Gastroesophageal sphincter (tissue), 4 donors: ENCODE data around the gene EPHA6. TPM values are rescaled to one million over a fixed set of nuclear protein-coding genes. Genes with fewer than 3 reads are reported as not detected.

Source experiments
- ATAC-seq: fragments of 150-250 bp; one replicate; pipeline ENCODE4 v1.9.1; 2016; ENCODE audit warnings: mild to moderate bottlenecking, moderate library complexity
- H3K27ac ChIP-seq, 4 donors: fragments of 200-600 bp; sonication (generic) in 3 of 4; 1 replicate in 3 of 4; 2 replicates in 1 of 4; pipeline ENCODE4 v1.5.1; 2016 to 2019
- H3K27me3 ChIP-seq: fragments of 200-600 bp; sonication (generic); one replicate; pipeline ENCODE4 v1.5.1; 2019
- H3K36me3 ChIP-seq, 2 donors: fragments of 200-600 bp; sonication (generic); one replicate each; pipeline ENCODE4 v1.5.1; 2019; ENCODE audit warnings: control low read depth in 1 of 2
- H3K4me1 ChIP-seq, 3 donors: fragments of 200-600 bp; sonication (generic); 1 replicate in 2 of 3; 2 replicates in 1 of 3; pipeline ENCODE4 v1.5.1; 2016 to 2019; ENCODE audit warnings: control low read depth in 2 of 3
- H3K4me3 ChIP-seq, 2 donors: fragments of 200-600 bp; sonication (generic); one replicate each; pipeline ENCODE4 v1.5.1; 2019; ENCODE audit warnings: mild to moderate bottlenecking in 1 of 2, moderate library complexity in 1 of 2
- H3K9me3 ChIP-seq, 3 donors: fragments of 200-600 bp; sonication (generic); one replicate each; pipeline ENCODE4 v1.5.1; 2017 to 2019; ENCODE audit warnings: control low read depth in 2 of 3
- EP300 ChIP-seq: sonication (generic); formaldehyde crosslinking; IDR thresholded peaks from one replicate; pipeline ENCODE4 v1.6.1; 2017; ENCODE audit warnings: antibody characterized with exemption, mild to moderate bottlenecking
- POLR2A ChIP-seq, 2 donors: fragments of 450-650 bp; IDR thresholded peaks; one replicate each; pipeline ENCODE4 v1.6.1; 2017; ENCODE audit warnings: antibody characterized with exemption in 2 of 2, mild to moderate bottlenecking in 2 of 2, moderate library complexity in 1 of 2
- POLR2AphosphoS5 ChIP-seq: sonication (generic); formaldehyde crosslinking; IDR thresholded peaks from one replicate; pipeline ENCODE4 v1.6.1; 2017; ENCODE audit warnings: antibody characterized with exemption
- WGBS, 2 donors: methylation state at CpG; one replicate each; pipeline ENCODE4 v1.1.5; 2018; ENCODE audit warnings: low coverage in 1 of 2; 5-methylcytosine and 5-hydroxymethylcytosine counted together
- total RNA-seq, 4 donors: library from RNA; depleted of rRNA; stranded (reverse); fragments of >200 nt; gene quantifications; one replicate each; pipeline ENCODE4 v1.1.0, GENCODE V29; 2016
- TF ChIP-seq, protein P1 (sequence below), 4 experiments: fragments of 200-600 bp in 2 of 4; fragments of 450-650 bp in 2 of 4; sonication (generic) in 1 of 4; IDR thresholded peaks; one replicate each; pipeline ENCODE4 v1.5.1; 2017 to 2019; ENCODE audit warnings: antibody characterized with exemption in 4 of 4, mild to moderate bottlenecking in 2 of 4, moderate library complexity in 2 of 4

The EPHA6 gene
- total RNA-seq, 4 donors from 2014 or later, result 1.6 to 4.2 (median 2.9) TPM

DNA sequence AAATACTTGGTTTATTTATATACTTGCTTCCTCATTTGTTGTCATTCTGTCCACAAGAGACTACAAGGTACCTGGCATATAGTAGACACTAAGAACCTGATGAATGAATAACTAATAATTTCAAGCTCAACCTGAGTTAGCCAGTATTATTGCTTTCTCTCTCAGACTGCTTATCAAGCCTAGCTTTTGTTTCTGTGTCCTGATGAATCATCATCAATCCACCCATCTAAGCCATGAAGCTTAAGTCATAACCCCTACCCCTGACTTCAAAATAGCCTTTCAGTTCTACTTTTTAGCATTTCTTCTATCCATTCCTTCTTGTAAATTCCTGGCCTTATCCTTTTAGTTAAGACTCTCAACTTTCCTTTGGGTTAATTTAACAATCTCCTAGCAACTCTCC lies 420.8 kb downstream of the EPHA6 start:
- H3K36me3 ChIP-seq, result no peaks in the 10 kb centered on the region
- peaks cover 0 to 13% (median 4%) of the 10 kb centered on the region in 3 donors for H3K4me1 ChIP-seq
- H3K4me3 ChIP-seq, result no peak overlapping the region
- no peak for ATAC-seq
- H3K27ac ChIP-seq, result no peak overlapping the region
- TF ChIP-seq POLR2AphosphoS5, result no peak
- TF ChIP-seq POLR2A (IDR thresholded peaks at IDR 0.05), result no peak
- TF ChIP-seq, protein P1, sequence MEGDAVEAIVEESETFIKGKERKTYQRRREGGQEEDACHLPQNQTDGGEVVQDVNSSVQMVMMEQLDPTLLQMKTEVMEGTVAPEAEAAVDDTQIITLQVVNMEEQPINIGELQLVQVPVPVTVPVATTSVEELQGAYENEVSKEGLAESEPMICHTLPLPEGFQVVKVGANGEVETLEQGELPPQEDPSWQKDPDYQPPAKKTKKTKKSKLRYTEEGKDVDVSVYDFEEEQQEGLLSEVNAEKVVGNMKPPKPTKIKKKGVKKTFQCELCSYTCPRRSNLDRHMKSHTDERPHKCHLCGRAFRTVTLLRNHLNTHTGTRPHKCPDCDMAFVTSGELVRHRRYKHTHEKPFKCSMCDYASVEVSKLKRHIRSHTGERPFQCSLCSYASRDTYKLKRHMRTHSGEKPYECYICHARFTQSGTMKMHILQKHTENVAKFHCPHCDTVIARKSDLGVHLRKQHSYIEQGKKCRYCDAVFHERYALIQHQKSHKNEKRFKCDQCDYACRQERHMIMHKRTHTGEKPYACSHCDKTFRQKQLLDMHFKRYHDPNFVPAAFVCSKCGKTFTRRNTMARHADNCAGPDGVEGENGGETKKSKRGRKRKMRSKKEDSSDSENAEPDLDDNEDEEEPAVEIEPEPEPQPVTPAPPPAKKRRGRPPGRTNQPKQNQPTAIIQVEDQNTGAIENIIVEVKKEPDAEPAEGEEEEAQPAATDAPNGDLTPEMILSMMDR (IDR thresholded peaks at IDR 0.05), result no peak
- no peak for TF ChIP-seq EP300
- H3K9me3 ChIP-seq, result no peaks in the 10 kb centered on the region
- H3K27me3 ChIP-seq, result no peaks in the 10 kb centered on the region

DNA sequence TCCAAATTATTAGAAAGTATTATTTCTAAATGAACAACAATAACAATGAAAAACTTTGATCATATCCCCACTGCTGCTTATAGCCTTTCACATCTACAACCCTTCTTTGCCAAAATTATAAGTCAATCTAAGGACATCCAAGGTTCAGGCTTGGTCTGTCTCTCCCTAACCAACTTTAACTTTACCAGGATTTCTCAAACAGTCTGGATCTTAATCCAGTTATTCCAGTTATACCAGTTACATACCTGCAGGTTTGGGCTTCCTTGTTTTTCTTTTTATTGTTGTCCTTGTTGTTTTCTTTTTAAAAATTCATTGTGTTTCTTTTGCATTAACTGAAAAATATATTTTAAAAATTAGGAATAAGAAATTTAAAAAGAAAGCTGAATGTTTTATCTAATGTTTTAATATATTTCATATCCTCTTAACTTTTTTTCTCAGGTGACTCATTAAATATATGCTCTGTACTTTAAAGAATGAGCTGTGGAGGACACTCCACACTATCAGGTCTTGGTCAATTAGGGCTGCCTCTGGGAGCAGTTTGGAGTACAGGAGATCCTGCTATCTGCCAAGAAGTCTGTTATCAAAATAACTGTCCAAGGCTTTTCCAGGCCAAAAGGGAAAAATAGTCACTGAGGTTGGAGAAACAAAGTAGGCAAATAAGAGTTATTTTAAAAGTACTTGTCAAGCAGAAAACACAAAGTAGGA lies 421.4 kb downstream of the EPHA6 start:
- Histone ChIP-seq H3K36me3 (no peaks in the 10 kb centered on the region), H3K27me3 (no peaks in the 10 kb centered on the region), H3K4me1 (peaks cover 0 to 13% (median 4%) of the 10 kb centered on the region in 3 donors), H3K27ac (no peak overlapping the region), H3K9me3 (no peaks in the 10 kb centered on the region), H3K4me3 (no peak overlapping the region)
- no peak for ATAC-seq
- TF ChIP-seq POLR2A (IDR thresholded peaks at IDR 0.05), result no peak
- TF ChIP-seq EP300, result no peak
- TF ChIP-seq POLR2AphosphoS5, result no peak
- TF ChIP-seq, protein P1 (IDR thresholded peaks at IDR 0.05), result no peak

DNA sequence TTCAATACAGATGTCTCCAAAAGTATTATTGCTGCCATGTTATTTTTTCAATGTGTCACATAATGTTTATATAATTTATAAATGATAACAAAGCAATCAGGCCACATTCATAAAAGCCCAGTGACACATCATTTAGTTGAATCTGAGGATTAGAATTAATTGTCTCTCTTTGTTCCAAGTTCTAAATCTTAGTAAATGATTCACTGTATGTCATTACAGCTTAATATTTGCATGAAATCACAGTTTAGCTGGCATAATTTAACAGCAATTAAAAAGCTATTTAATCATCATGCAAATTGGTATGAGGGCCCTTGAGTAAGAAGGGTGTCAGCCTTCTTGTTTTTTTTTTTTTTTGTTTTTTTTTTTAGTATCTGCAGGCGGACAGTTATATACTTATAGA lies 427.0 kb downstream of the EPHA6 start:
- TF ChIP-seq EP300 (no peak), POLR2A (IDR thresholded peaks at IDR 0.05) (no peak), POLR2AphosphoS5 (no peak)
- TF ChIP-seq, protein P1 (IDR thresholded peaks at IDR 0.05), result no peak
- Histone ChIP-seq H3K27me3 (no peaks in the 10 kb centered on the region), H3K4me1 (no peaks in the 10 kb centered on the region), H3K9me3 (no peaks in the 10 kb centered on the region), H3K27ac (no peak overlapping the region), H3K4me3 (no peak overlapping the region), H3K36me3 (no peaks in the 10 kb centered on the region)
- WGBS, 2 donors, result 80 to 91% methylated on average over 1 of the region's 1 CpG
- no peak for ATAC-seq

DNA sequence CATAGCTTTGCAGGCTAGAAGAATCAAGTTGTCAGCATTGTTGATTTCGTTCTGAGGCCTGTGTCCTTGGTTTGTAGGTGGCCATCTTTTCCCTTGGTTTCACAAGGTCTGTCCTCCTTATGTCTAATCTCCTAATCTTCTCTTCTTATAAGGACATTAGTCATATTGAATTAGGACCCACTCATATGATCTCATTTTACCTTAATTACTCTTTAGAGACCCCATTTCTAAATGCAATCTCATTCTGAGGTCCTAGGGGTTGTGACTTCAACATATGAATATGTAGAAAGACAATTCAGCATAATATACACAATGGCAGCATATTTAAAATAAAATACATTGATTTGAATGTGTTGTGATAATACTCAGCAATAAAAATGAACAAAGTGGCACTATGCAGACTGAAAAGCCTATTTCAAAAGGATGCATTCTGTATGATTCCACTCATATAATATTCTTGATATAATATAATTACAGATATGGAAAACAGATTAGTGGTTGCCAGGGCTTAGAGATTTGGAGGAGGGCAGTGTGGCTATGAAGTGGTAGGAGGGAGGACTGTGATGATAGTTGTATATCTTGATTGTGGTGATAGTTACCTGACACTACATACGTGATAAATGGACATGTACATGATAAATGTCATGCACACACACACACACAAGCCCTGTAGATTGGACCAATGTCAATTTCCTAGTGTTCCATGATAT lies 431.0 kb downstream of the EPHA6 start:
- H3K27ac ChIP-seq, result no peak overlapping the region
- ATAC-seq, result no peak
- H3K36me3 ChIP-seq, result no peaks in the 10 kb centered on the region
- H3K27me3 ChIP-seq, result no peaks in the 10 kb centered on the region
- H3K4me3 ChIP-seq, result no peak overlapping the region
- peaks cover 0 to 6% (median 0%) of the 10 kb centered on the region in 3 donors for H3K4me1 ChIP-seq
- 73 to 84% methylated on average over 2 of the region's 2 CpGs for WGBS, 2 donors
- H3K9me3 ChIP-seq, result no peaks in the 10 kb centered on the region
- TF ChIP-seq POLR2AphosphoS5, result no peak
- no peak for TF ChIP-seq EP300
- TF ChIP-seq, protein P1 (IDR thresholded peaks at IDR 0.05), result no peak
- TF ChIP-seq POLR2A (IDR thresholded peaks at IDR 0.05), result no peak

DNA sequence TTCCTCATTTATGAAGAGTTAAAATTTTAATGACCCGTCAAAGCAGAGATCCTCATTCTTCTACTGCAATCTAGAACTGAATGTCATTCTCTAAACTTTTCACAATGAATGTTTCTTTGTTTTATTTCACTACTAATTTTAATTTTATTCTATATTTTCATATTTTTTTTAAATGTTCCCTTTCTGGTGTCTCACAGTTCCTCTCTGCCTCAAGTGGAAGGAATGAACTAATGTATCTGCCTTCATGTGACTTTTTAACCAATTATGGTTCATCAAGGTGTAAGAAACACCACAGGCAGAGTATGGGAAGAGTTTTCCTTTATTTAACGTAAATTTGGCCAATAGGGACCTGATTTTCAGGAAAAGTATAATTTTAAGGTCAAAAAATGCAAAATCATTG lies 441.7 kb downstream of the EPHA6 start:
- no peak for ATAC-seq
- no peak overlapping the region for H3K4me3 ChIP-seq
- no peaks in the 10 kb centered on the region for H3K4me1 ChIP-seq
- TF ChIP-seq POLR2AphosphoS5, result no peak
- TF ChIP-seq, protein P1 (IDR thresholded peaks at IDR 0.05), result no peak
- no peak for TF ChIP-seq POLR2A (IDR thresholded peaks at IDR 0.05)
- TF ChIP-seq EP300, result no peak
- H3K27ac ChIP-seq, result no peak overlapping the region
- H3K27me3 ChIP-seq, result no peaks in the 10 kb centered on the region
- H3K36me3 ChIP-seq, result no peaks in the 10 kb centered on the region
- H3K9me3 ChIP-seq, result no peaks in the 10 kb centered on the region
- WGBS, 2 donors, result 82 to 100% methylated on average over 1 to 2 of the region's 2 CpGs
